Skeletal muscle satellite cell (primary cell): Measurements from ENCODE around the gene SH3TC1.
A peak's percentile ranks its signal among the peaks of the same experiment; 100 is the strongest.

Source experiments
- H3K27me3 ChIP-seq: 2 replicates; pipeline ENCODE4 v1.7.0; 2013; ENCODE audit warnings: low read length; ENCODE audit not compliant: control insufficient read depth, insufficient read depth
- H3K36me3 ChIP-seq: 2 replicates; pipeline ENCODE4 v1.7.0; 2013; ENCODE audit warnings: mild to moderate bottlenecking, control low read depth, low read length; ENCODE audit not compliant: insufficient read depth
- H3K4me1 ChIP-seq: 2 replicates; pipeline ENCODE4 v1.7.0; 2013; ENCODE audit warnings: low read length; ENCODE audit not compliant: control insufficient read depth, insufficient read depth
- H3K4me2 ChIP-seq: 2 replicates; pipeline ENCODE4 v1.7.0; 2013; ENCODE audit warnings: mild to moderate bottlenecking, low read length
- H3K4me3 ChIP-seq: 2 replicates; pipeline ENCODE4 v1.7.0; 2013; ENCODE audit warnings: low read length
- H3K9ac ChIP-seq: 2 replicates; pipeline ENCODE4 v1.7.0; 2013; ENCODE audit warnings: mild to moderate bottlenecking, low read depth, low read length, moderate library complexity
- H3K9me3 ChIP-seq: replicated peaks from 2 replicates; pipeline ENCODE4 v1.7.0; 2013; ENCODE audit warnings: mild to moderate bottlenecking, control low read depth, low read length

SH3TC1 gene

DNA sequence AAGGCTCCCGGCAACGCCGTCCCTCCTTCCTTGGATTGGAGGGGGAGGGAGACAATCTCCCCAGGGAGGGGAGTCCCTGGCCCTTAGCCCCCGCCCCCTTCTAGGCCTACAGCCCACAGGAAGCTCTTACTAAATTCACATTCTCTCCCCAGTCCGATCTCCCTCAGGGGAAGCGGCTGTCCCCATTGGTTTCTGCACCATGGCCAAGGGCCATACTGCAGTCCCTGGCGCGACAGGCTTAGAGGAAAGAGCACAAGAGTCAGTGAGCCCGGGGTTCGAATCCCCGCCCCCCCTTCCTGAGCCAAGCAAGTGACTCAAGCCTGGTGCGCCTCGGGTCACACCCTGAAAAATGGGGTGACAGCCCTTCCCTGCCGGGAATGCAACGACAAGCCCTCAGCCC, 41.6 kb upstream of the SH3TC1 start:
- Histone ChIP-seq H3K36me3 (no peaks in the 10 kb centered on the region), H3K27me3 (peaks cover 50% of the 10 kb centered on the region), H3K4me2 (peak overlapping the region; percentile 100), H3K9ac (no peak overlapping the region), H3K9me3 (no peaks in the 10 kb centered on the region), H3K4me1 (peaks cover 12% of the 10 kb centered on the region), H3K4me3 (no peak overlapping the region)

DNA sequence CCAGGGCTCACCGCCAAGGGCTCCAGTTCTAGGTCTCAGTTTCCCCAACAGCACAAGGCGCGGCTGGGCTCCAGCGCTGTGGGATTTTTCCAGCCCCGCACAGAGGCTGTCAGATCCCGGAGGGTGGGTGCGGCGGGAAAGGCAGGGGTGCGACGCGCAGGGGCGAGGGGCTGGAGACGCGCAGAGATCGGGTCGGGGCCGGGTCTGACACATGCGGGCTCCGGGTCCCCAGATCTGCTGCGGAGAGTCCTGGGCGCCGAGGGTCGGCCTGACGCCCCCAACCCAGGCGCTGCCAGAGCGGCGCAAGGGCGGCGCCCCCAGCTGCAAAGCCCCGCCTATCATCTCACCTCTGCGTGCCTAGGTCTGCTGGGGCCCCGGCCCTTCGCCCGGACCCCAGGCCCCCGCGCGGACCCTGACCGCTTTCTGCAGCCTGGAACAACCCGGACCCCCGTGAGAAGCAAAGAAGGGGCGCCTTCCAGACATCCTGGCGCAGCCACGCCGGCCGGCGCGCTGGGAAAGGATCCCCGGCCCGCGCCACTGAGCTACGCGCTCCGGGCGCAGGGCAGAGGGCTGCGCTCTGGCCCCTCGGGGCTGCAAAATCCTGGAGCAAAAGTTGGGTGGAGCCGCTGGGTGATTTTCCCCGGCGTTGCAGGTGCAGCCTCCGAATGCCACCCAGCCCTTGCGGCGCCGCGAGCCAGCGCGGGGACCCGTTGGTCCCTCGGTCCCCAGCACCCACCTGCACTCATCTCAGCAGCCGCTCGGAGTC, 41.0 kb upstream of the SH3TC1 start:
- no peaks in the 10 kb centered on the region for H3K36me3 ChIP-seq
- H3K27me3 ChIP-seq, result peaks cover 46% of the 10 kb centered on the region
- H3K4me2 ChIP-seq, result peak overlapping the region; percentile 100
- peak overlapping the region; percentile 95 for H3K4me3 ChIP-seq
- no peaks in the 10 kb centered on the region for H3K9me3 ChIP-seq
- H3K9ac ChIP-seq, result no peak overlapping the region
- peaks cover 12% of the 10 kb centered on the region for H3K4me1 ChIP-seq

DNA sequence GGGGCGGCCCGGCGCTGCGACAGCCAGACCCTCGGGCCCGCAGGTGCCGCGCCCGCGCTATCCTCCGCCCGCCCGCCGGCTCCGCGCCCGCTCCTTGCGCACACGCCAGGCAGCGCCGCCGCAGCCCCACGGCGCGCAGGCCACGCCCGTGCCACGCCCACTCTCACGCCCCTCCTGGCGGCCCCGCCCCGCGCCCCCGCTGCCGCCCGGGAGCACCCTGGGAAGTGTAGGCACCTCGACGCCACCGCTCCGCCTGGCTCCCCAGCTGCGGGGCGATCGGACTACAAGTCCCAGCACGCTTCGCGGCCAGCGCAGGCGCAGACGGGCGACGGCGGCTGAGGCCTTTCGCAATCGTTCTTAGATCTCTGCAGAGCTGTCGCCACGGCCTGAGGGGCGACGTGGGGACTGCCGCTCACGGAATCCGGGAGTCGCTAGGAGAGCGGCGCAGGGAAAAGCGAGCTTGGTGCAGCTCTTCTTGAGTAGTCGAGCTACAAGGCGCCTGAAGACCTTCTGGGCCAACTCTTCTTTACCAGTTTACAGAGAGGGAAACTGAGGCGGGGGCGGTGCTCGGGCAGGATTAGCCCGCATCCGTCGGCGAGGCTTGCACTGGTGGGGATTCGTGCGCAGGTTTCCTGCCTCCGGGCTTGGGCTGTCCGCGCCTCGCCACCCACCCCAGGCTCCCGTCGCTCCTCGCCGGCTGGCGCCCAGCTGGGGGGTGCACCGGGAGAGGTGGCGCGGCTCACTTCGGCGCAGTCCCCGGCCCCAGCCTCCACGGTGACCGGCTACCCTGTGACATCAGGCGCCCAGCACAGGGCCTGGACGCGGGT, 40.2 kb upstream of the SH3TC1 start, which contains the start of gene ABLIM2:
Gene ABLIM2, minus strand, starts transcription at position 104 of the 827 bp plus-strand sequence. CDS start 124 bp downstream, outside the sequence.
- H3K4me3 ChIP-seq, result peak within 1 kb of the TSS; percentile 95
- no peaks in the 10 kb centered on the region for H3K36me3 ChIP-seq
- H3K4me1 ChIP-seq, result peaks cover 12% of the 10 kb centered on the region
- peak within 1 kb of the TSS; percentile 100 for H3K4me2 ChIP-seq
- peaks cover 41% of the 10 kb centered on the region for H3K27me3 ChIP-seq
- no peaks in the 10 kb centered on the region for H3K9me3 ChIP-seq
- H3K9ac ChIP-seq, result peak within 1 kb of the TSS; percentile 83

DNA sequence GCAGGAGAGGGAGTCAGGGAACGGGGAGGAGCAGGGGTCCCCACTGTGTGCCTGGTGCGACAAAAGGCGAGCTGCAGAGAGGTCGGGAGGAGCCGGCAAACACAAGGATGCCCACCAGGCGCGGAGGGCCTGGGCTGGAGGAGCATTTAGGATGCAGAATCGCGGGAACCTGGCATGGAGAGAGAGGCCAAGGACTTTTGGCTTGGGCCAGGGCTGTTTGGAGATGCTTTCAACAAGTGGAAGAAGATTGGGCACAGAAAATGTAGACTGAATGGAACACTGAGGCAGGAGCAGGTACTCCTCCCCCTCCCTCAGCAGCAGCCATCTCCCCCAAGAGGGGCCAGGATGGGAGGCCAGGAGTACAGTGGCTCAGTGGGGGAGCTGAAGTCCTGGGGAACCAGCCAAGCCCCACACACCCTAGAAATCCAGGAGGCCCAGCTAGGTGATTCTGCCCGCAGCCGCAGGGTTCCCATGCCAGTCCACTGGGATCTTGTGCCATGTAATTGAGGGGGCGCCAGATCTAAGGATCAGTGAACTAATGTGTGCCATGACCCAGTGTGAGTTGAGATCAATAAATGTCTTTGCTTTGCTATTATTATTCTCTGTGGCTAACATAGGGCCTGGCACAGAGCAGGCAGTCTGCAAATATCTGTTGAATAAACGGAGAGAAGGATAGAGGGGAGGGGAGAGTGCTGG, 39.4 kb upstream of the SH3TC1 start:
- peak overlapping the region; percentile 95 for H3K4me3 ChIP-seq
- peaks cover 12% of the 10 kb centered on the region for H3K4me1 ChIP-seq
- no peaks in the 10 kb centered on the region for H3K36me3 ChIP-seq
- peak overlapping the region; percentile 100 for H3K4me2 ChIP-seq
- H3K27me3 ChIP-seq, result peaks cover 43% of the 10 kb centered on the region
- H3K9me3 ChIP-seq, result no peaks in the 10 kb centered on the region
- peak overlapping the region; percentile 83 for H3K9ac ChIP-seq

DNA sequence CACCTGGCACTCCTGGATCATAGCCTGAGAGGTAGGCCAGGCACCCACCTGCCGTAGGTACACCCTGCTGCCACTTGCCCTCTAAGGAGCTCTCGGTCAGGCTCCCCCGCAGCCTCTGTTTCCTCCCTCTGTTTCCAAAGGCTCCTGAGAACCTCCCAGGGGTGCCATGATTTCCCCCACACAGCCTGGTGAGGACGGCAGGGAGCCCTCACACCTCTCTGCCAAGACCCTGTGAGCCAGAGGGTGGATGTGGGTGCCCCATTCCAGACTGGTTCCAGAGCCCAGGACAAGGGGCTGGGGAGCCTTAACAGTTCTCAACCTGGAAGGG, 38.9 kb upstream of the SH3TC1 start:
- Histone ChIP-seq H3K4me2 (no peak overlapping the region), H3K27me3 (peaks cover 40% of the 10 kb centered on the region)

DNA sequence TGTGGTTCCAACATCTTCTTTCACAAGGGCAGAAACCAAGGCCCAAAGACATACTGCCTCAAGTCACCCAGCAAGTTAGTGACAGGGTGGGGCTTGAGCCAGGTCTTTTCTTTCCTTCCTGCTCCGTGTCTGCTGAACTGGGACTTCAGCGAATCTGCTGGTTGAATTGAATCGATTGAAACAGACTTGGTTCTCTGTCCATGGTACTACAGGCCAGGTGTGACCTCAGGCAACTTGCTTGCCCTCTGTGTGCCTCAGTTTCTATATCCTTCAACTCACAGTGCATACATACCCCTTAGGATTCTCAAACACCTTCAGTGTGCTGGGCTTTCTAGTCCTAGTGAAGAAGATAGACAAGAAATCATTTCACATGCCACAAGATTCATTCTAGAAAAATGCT, 38.5 kb upstream of the SH3TC1 start:
- no peaks in the 10 kb centered on the region for H3K36me3 ChIP-seq
- no peak overlapping the region for H3K4me2 ChIP-seq
- no peaks in the 10 kb centered on the region for H3K9me3 ChIP-seq
- peaks cover 12% of the 10 kb centered on the region for H3K4me1 ChIP-seq
- peaks cover 37% of the 10 kb centered on the region for H3K27me3 ChIP-seq
- no peak overlapping the region for H3K9ac ChIP-seq
- no peak overlapping the region for H3K4me3 ChIP-seq

More for the DNA sequence above, 38.9 kb upstream of the SH3TC1 start:
- Histone ChIP-seq H3K4me3 (no peak overlapping the region), H3K36me3 (no peaks in the 10 kb centered on the region), H3K4me1 (peaks cover 12% of the 10 kb centered on the region), H3K9ac (no peak overlapping the region), H3K9me3 (no peaks in the 10 kb centered on the region)

DNA sequence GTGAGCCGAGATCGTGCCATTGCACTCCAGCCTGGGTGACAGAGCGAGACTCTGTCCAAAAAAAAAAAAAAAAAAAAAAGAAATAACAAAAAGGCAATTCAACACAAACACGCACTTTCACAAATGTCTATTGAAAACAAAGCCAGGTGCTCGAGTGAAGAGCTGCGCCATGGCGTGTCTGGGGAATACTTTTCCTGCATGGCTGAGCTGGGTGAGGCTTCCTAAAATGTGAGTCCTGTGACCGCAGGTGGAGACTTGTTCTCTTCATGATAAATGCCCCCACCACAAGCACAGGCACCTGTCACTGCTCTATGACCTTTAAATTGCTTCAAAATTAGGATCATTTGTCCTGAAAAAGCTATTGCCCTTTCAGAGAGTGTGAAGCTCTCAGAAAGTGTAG, 36.5 kb upstream of the SH3TC1 start:
- Histone ChIP-seq H3K9me3 (no peaks in the 10 kb centered on the region), H3K27me3 (peaks cover 38% of the 10 kb centered on the region), H3K9ac (no peak overlapping the region), H3K4me1 (peaks cover 12% of the 10 kb centered on the region), H3K36me3 (no peaks in the 10 kb centered on the region), H3K4me3 (no peak overlapping the region), H3K4me2 (no peak overlapping the region)

DNA sequence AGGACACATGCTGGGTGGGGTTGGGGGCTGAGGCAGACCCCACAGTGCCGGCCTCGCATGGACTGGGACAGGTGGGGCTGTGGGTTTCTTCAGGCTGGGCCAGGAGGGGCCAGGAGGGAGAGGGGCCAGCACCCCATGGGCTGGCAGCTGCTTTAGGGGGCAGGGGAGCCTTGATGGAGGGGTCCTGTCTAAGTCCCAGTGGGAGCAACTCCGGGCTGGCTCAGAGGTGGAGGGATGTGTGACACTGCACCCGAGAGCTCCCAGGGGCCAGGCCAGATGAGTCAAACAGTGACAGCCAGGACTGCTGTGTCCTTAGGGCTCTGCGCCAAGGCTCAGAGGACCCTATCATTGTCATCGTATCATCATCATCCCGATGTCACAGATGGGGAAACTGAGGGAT, 36.1 kb upstream of the SH3TC1 start:
- Histone ChIP-seq H3K4me2 (no peak overlapping the region), H3K9me3 (no peaks in the 10 kb centered on the region), H3K9ac (no peak overlapping the region), H3K36me3 (no peaks in the 10 kb centered on the region), H3K4me1 (peaks cover 12% of the 10 kb centered on the region), H3K27me3 (peaks cover 35% of the 10 kb centered on the region), H3K4me3 (no peak overlapping the region)

DNA sequence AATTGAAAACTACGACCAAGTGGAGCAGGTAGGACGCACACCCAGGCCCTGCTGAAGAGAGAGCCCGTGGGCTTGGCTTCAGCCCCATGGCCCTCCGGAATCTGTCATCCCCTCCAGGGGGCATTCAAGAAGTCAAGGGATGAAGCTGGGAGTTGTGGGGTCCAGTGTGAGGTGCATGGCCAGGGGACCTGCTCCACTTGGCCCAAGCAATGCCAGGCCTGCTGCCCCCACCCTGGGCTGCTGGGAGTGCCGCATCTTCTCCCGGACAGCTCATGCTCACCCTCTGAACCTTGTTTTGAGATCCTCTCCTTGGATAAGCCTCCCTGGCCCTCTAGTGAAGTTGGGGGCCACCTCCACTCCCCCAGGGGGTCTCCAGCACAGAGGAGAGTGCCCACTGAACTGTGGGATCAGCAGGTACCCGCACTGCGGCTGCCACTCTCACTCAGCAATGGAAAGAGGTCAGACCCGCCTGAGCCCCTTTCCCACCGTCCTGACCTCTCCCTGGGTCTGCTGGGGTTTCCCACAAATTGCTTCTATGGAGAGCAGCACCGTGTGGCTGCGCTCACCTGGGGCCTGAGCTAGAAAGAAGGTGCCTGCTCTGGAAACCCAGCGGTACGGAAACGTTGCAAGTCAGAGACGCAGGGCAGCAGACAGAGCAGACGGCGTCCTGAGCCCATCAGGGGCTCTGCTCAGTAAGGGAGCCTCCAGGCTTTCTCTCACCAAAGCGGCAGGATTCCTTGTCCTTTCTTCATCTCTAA, 35.5 kb upstream of the SH3TC1 start:
- Histone ChIP-seq H3K4me1 (peaks cover 6% of the 10 kb centered on the region), H3K4me2 (no peak overlapping the region), H3K4me3 (no peak overlapping the region), H3K9ac (no peak overlapping the region), H3K36me3 (no peaks in the 10 kb centered on the region), H3K9me3 (peaks cover 5% of the 10 kb centered on the region), H3K27me3 (peaks cover 35% of the 10 kb centered on the region)

DNA sequence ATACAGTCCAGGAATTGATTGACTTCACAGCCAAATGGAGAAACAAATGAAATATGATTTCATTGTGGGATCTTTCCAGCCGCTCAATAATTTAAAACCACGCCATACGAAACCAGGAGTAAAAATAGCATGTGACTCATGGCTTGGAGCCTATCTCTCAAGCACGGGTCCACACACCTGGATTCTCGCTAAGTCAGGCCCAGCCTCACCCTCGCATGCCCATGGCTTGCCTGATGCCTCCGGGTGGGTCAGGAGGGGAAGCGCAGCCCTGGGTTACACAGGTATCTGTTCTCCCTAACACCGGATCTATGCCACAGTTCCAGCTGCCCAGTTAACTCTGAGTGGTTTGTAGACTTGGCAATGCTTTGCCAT, 34.9 kb upstream of the SH3TC1 start:
- no peak overlapping the region for H3K4me3 ChIP-seq
- no peak overlapping the region for H3K4me2 ChIP-seq
- no peaks in the 10 kb centered on the region for H3K36me3 ChIP-seq
- peaks cover 6% of the 10 kb centered on the region for H3K4me1 ChIP-seq
- H3K9me3 ChIP-seq, result peaks cover 9% of the 10 kb centered on the region
- H3K9ac ChIP-seq, result no peak overlapping the region
- H3K27me3 ChIP-seq, result peaks cover 36% of the 10 kb centered on the region

DNA sequence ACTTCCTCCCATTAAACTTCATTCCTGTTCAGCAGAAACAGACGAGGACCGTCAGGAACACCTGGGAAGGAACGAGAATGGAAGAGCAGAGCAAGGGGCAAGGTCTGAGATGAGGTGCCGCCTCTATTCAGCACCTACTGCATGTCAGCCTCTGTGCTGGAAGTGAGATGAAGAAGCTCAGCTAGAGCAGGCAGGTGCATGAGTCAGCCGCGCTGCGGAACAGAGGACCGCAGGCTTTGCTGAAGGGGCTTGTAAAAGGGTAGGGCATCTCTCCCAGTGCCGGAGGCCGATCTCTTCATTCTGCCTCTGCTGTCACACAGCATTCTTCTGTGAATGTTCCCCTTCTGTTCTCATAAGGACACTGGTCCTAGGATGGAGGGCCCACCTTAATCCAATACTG, 34.4 kb upstream of the SH3TC1 start:
- H3K27me3 ChIP-seq, result peaks cover 41% of the 10 kb centered on the region
- peaks cover 9% of the 10 kb centered on the region for H3K9me3 ChIP-seq
- no peak overlapping the region for H3K9ac ChIP-seq
- no peak overlapping the region for H3K4me3 ChIP-seq
- H3K4me1 ChIP-seq, result peaks cover under 1% of the 10 kb centered on the region
- H3K36me3 ChIP-seq, result no peaks in the 10 kb centered on the region
- no peak overlapping the region for H3K4me2 ChIP-seq
